ENCODE data around the gene IGSF9. TPM values are rescaled to one million over a fixed set of nuclear protein-coding genes. Genes with fewer than 3 reads are reported as not detected.

Gene IGSF9
- total RNA-seq, 1 donor from 2014 or later = 2.0 TPM

DNA sequence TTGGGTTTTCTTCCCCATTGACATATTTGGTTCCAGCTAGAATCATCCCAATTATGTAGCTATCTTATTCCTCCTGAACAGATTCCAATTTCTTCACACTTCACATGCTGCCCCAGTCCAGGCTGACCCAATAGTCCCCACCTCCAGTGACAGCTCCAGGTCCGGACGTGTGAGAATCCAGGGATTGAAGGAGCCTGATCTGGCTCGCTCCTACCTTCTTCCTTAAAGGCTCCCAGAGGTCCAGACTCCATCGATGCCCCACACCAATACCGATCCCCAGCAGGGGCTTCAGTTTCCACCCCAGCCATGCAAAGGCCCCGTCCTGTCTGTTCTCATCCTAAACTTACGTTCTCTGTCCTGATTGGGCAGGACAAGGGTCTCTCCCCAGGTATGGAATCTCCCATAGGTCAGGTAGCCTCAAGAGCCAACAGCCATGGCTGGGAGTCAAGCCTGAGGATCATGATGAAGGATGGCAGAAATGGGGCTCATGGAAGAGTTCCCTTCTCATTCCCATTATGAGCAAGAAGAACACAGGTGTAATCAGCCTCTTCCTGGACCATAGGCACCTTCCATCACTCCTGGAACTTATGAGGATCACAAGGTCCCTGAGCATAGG, 29.0 kb upstream of the IGSF9 start:
- no peak overlapping the region for H3K4me3 ChIP-seq
- no peaks in the 10 kb centered on the region for H3K4me1 ChIP-seq
- no peaks in the 10 kb centered on the region for H3K9me3 ChIP-seq
- ATAC-seq (no peak), DNase-seq (no peak)
- no peaks in the 10 kb centered on the region for H3K27me3 ChIP-seq (ENCODE audit: low read depth)
- TF ChIP-seq, protein P1, sequence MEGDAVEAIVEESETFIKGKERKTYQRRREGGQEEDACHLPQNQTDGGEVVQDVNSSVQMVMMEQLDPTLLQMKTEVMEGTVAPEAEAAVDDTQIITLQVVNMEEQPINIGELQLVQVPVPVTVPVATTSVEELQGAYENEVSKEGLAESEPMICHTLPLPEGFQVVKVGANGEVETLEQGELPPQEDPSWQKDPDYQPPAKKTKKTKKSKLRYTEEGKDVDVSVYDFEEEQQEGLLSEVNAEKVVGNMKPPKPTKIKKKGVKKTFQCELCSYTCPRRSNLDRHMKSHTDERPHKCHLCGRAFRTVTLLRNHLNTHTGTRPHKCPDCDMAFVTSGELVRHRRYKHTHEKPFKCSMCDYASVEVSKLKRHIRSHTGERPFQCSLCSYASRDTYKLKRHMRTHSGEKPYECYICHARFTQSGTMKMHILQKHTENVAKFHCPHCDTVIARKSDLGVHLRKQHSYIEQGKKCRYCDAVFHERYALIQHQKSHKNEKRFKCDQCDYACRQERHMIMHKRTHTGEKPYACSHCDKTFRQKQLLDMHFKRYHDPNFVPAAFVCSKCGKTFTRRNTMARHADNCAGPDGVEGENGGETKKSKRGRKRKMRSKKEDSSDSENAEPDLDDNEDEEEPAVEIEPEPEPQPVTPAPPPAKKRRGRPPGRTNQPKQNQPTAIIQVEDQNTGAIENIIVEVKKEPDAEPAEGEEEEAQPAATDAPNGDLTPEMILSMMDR (IDR thresholded peaks at IDR 0.05) = no peak
- no peak overlapping the region for H3K27ac ChIP-seq
- H3K36me3 ChIP-seq = no peaks in the 10 kb centered on the region
- intact Hi-C loops (cut with DNase I) = no loop called here

DNA sequence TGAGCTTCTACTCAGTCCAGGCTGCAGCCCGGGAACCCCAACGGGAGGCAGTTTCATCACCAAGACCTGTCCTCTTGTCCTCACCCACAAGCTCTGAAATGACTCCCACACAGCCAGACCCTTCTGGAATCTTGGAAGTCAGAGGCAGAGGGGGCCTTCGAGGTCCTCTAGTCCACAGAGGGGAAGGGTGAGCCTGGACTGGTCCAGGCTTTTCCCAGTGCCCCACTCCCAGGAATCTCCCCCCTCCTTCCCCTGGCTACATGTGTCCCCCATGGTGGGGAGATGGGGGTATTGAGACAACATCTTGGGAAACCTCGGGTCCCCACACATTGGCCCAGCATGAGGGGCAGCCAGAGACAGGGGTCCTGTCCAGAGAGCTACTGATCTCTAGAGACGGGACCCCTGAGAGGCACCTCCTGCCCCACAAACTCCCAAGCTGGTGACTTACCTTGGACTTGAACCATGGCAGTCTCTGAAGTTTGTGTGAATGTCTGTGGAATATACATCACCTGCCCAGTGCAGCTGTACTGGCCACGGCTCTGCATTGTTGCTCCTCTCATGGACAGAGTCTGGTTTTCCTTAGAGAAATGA, 28.0 kb upstream of the IGSF9 start:
- Histone ChIP-seq H3K4me3 (no peak overlapping the region), H3K27ac (no peak overlapping the region), H3K9me3 (no peaks in the 10 kb centered on the region), H3K36me3 (no peaks in the 10 kb centered on the region), H3K27me3 (ENCODE audit: low read depth) (no peaks in the 10 kb centered on the region), H3K4me1 (no peaks in the 10 kb centered on the region)
- TF ChIP-seq, protein P1 (IDR thresholded peaks at IDR 0.05) = no peak
- DNase-seq (no peak), ATAC-seq (no peak)
- intact Hi-C loops (cut with DNase I) = no loop called here

DNA sequence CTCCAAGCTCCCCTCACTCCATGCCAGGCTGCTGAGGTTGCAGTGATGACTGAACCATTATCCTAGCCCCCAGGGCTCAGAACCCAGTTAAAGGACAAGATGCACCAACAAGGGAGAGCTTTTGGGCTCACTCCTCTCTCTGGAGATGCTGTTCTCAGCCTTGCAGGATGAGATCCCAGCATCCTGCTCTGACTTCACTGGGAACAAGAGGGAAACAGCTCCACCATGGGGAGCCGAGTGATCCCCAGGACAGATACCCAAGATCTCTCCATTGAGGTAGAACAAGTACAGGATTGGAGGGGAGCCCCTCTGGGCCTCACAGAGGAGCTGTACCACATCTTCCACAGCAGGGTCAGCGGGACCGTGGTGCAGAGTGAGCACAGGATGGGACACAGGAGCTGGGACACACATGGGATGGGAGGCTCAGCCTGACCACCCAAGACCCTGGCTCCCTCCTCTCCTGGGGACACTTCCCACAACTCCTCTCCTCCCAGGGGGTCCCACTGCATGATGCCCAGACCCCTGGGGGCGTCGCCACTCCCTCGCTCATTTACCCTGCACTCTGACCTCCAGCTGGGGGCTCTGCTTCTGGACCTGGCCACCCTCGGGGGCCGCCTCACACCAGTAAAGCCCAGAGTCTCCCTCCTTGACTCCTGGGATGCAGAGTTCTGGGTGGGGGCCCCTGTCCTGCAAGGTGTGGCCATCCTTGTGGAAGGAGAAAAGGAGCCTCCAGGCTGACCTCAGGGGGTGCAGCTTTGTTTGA, 27.2 kb upstream of the IGSF9 start:
- Histone ChIP-seq H3K4me1 (no peaks in the 10 kb centered on the region), H3K36me3 (no peaks in the 10 kb centered on the region), H3K27ac (no peak overlapping the region), H3K4me3 (no peak overlapping the region), H3K27me3 (ENCODE audit: low read depth) (no peaks in the 10 kb centered on the region), H3K9me3 (no peaks in the 10 kb centered on the region)
- ATAC-seq (no peak), DNase-seq (no peak)
- TF ChIP-seq, protein P1 (IDR thresholded peaks at IDR 0.05) = no peak
- intact Hi-C loops (cut with DNase I) = no loop called here

DNA sequence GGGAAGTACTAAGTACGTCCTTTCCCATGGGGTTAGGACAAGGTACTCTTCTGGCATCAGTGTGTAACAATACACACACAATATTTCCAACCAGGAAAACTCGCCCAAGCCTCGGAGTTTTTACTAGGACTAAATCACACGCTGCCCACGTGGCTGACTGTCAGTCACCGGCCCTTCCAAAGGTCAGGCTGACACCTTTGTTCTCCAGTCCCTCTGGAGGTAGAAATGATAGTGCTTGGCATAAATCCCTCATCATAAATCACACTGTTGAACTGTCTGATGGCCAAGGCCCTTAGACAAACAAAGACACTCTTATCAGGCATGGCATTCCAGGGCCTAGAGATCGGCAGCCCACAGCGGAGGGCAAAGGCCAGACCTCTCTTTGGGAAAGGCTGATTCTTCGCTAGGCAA, 25.5 kb upstream of the IGSF9 start:
- H3K4me1 ChIP-seq = no peaks in the 10 kb centered on the region
- H3K36me3 ChIP-seq = no peaks in the 10 kb centered on the region
- ATAC-seq (no peak), DNase-seq (no peak)
- no peaks in the 10 kb centered on the region for H3K9me3 ChIP-seq
- intact Hi-C loops (cut with DNase I) = no loop called here
- H3K27ac ChIP-seq = no peak overlapping the region
- no peaks in the 10 kb centered on the region for H3K27me3 ChIP-seq (ENCODE audit: low read depth)
- TF ChIP-seq, protein P1 (IDR thresholded peaks at IDR 0.05) = no peak
- no peak overlapping the region for H3K4me3 ChIP-seq

DNA sequence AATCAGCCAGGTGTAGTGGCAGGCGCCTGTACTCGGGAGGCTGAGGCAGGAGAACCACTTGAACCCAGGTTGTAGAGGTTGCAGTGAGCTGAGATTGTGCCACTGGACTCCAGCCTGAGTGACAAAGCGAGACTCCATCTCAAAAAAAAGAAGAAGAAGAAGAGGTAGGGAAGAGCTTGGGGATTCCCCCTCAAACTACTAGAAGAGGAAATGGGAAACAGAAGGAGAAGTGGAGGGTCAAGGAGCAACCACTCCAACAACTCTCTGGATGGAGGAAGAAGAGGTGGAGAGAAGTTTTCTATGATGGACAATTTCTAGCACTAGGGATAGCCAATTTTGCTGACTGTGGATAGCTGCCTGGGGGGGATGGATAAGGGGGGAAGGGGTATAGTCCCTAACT, 23.5 kb upstream of the IGSF9 start:
- no peak overlapping the region for H3K27ac ChIP-seq
- no peak for ATAC-seq
- intact Hi-C loops (cut with DNase I) = no loop called here

More for the DNA sequence above, 23.5 kb upstream of the IGSF9 start:
- H3K36me3 ChIP-seq = no peaks in the 10 kb centered on the region
- DNase-seq = no peak
- H3K4me3 ChIP-seq = no peak overlapping the region
- no peaks in the 10 kb centered on the region for H3K4me1 ChIP-seq
- TF ChIP-seq, protein P1 (IDR thresholded peaks at IDR 0.05) = no peak
- no peaks in the 10 kb centered on the region for H3K27me3 ChIP-seq (ENCODE audit: low read depth)
- H3K9me3 ChIP-seq = no peaks in the 10 kb centered on the region

Data from lower lobe of right lung (tissue), 2 donors.